ENCODE measurements around the gene IL15RA. TPM values are rescaled to one million over a fixed set of nuclear protein-coding genes. Genes with fewer than 3 reads are reported as not detected.

The IL15RA gene
- polyA plus RNA-seq, 2 of the 4 experiments (the other 2 are of a cell fraction), result 0.46 to 0.83 TPM

DNA sequence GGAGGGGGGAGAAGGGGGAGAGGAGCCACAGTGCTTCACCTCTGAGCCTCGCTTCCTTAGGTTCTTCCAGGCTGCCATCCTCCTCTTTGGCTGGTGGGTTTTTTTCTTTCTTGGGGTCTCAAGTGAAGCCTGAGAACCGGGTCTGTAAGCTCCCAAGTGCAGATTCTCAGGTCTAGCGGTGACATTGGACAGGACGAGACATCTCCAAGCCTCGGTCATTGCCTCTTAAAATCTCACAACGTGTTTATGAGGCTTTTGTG, 817 bp upstream of the IL15RA start:
- no peak for FAIRE-seq
- CTCF ChIA-PET, result interaction anchor here (1.1 to 1.3 kb wide), 3 partner anchors 10 to 424 kb away, joined by 3 read pairs; no protein-coding TSS in a partner anchor
- H3K9me3 ChIP-seq, result no peaks in the 10 kb centered on the region
- peak overlapping the region in 1 of 2 experiments; percentile 85; a peak in 4 of 6 replicates for H3K27ac ChIP-seq
- POLR2A ChIA-PET, result no interaction called here
- H3K4me2 ChIP-seq, result peak overlapping the region; percentile 97
- TF ChIP-seq JUNB (IDR thresholded peaks at IDR 0.05), result no peak
- TF ChIP-seq, protein P1, sequence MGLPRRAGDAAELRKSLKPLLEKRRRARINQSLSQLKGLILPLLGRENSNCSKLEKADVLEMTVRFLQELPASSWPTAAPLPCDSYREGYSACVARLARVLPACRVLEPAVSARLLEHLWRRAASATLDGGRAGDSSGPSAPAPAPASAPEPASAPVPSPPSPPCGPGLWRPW (IDR thresholded peaks at IDR 0.05), result no peak
- no peak for TF ChIP-seq EP300 (IDR thresholded peaks at IDR 0.05)
- TF ChIP-seq MAZ (IDR thresholded peaks at IDR 0.05; ENCODE audit: borderline replicate concordance, low read depth, low read length), result no peak
- no peak for TF ChIP-seq RNF2 (IDR thresholded peaks at IDR 0.05; ENCODE audit: borderline replicate concordance, low read depth)
- no peak for TF ChIP-seq FOXS1 (CRISPR knock-in tag; IDR thresholded peaks at IDR 0.05)
- TF ChIP-seq RFX5 (IDR thresholded peaks at IDR 0.05), result no peak
- no peak for TF ChIP-seq MAFK (IDR thresholded peaks at IDR 0.05; ENCODE audit: partially characterized antibody)
- no peak for TF ChIP-seq BHLHE40 (IDR thresholded peaks at IDR 0.05; ENCODE audit: low read depth, low read length)
- TF ChIP-seq MYC (IDR thresholded peaks at IDR 0.05; ENCODE audit: borderline replicate concordance, low read length), result no peak
- no peak for TF ChIP-seq PHF8 (IDR thresholded peaks at IDR 0.05; ENCODE audit: borderline replicate concordance, low read depth)
- no peak for TF ChIP-seq HOXB13 (CRISPR knock-in tag; IDR thresholded peaks at IDR 0.05; ENCODE audit: low read depth)
- TF ChIP-seq KDM1A (IDR thresholded peaks at IDR 0.05; ENCODE audit: low read depth), result no peak
- TF ChIP-seq ZC3H11A (IDR thresholded peaks at IDR 0.05), result no peak
- H3K4me1 ChIP-seq, result 0 out of 3 replicates have a peak, but pooled peaks cover 4% of the 10 kb centered on the region
- ATAC-seq, result no peak; a peak in 1 of 6 replicates
- no peak for DNase-seq (ENCODE audit: low read depth in 1 of 2, low spot score in 1 of 2)
- WGBS (ENCODE audit: missing lambda C conversion rate), result 46% methylated on average over 6 of the region's 6 CpGs
- peak overlapping the region; percentile 75 for H3K4me3 ChIP-seq

DNA sequence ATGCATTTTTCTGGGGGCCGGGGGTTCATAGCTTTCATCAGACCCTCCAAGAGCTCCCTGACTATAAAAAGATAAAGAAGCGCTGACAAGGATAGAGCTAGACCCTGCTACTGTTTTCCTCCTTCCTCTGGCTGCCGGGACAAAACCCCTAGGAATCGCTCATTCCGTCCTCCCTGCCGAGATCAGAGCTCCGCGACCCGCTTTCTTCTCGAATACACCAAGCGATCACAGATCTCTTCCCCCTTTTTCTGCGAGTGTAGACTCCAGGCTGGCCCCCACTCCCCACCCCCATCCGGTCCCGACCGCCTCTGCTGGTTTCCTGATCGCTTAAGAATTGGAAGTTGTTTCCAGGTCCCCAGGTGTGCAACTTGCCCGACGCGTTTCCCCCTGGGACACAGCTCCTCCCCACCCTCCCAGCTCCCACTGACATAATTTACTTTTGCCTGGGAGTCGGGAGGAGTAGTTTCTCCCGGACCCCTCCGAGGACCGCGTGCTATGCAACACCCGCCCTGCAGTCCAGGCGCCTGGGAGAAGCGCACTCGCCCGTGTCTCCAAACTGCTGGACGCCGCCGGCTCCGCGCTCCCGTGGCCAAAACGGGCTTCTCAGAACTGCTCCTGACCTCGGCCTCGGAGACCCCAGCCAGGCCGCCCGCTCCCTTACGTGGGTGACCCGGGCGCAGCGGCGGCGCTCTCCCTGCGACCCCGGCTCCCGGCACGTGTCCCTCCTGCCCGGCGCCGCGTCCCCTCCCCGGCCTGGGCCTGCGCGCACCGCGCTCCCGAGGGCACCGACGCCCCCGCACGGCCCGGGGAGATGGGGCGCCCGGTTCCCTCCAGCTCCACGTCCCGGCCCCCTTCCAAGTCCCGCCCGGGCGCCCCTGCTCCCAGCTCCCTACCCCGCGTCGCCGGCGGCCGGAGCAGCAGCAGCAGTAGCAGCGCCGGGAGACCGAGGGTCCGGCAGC, 552 bp downstream of the IL15RA start:
- ChIA-PET CTCF (interaction anchor here (0.8 to 2.4 kb wide), 12 partner anchors 12 to 425 kb away, joined by 3 to 9 read pairs (median 4); no protein-coding TSS in a partner anchor), POLR2A (interaction anchor here (0.8 to 1.6 kb wide), 2 partner anchors 26 to 87 kb away, joined by 4 to 7 read pairs; partner anchors contain the start of genes ANKRD16 and FBH1)
- WGBS (ENCODE audit: missing lambda C conversion rate), result 66% methylated on average over 18 of the region's 82 CpGs
- TF ChIP-seq, protein P2, sequence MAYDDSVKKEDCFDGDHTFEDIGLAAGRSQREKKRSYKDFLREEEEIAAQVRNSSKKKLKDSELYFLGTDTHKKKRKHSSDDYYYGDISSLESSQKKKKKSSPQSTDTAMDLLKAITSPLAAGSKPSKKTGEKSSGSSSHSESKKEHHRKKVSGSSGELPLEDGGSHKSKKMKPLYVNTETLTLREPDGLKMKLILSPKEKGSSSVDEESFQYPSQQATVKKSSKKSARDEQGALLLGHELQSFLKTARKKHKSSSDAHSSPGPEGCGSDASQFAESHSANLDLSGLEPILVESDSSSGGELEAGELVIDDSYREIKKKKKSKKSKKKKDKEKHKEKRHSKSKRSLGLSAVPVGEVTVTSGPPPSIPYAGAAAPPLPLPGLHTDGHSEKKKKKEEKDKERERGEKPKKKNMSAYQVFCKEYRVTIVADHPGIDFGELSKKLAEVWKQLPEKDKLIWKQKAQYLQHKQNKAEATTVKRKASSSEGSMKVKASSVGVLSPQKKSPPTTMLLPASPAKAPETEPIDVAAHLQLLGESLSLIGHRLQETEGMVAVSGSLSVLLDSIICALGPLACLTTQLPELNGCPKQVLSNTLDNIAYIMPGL (CRISPR knock-in tag; IDR thresholded peaks at IDR 0.05; ENCODE audit: borderline replicate concordance), result no peak
- TF ChIP-seq BHLHE40 (IDR thresholded peaks at IDR 0.05; ENCODE audit: low read depth, low read length), result no peak
- TF ChIP-seq MAFK (IDR thresholded peaks at IDR 0.05; ENCODE audit: partially characterized antibody), result no peak
- no peak for TF ChIP-seq ESRRA (IDR thresholded peaks at IDR 0.05; ENCODE audit: borderline replicate concordance, low read length)
- TF ChIP-seq RFX5 (IDR thresholded peaks at IDR 0.05), result no peak
- TF ChIP-seq HDAC2 (IDR thresholded peaks at IDR 0.05), result 0 out of 2 replicates have a peak, but pooled peaks have one; percentile 71
- TF ChIP-seq, protein P3, sequence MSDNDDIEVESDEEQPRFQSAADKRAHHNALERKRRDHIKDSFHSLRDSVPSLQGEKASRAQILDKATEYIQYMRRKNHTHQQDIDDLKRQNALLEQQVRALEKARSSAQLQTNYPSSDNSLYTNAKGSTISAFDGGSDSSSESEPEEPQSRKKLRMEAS (IDR thresholded peaks at IDR 0.05), result peak; percentile 38; the same call in 1 of the 2 replicates
- TF ChIP-seq KDM1A (IDR thresholded peaks at IDR 0.05; ENCODE audit: low read depth), result no peak
- TF ChIP-seq FOSL2 (IDR thresholded peaks at IDR 0.05), result no peak
- TF ChIP-seq FOSL2 (CRISPR knock-in tag; IDR thresholded peaks at IDR 0.05), result no peak
- no peak for TF ChIP-seq ZSCAN20 (CRISPR knock-in tag; IDR thresholded peaks at IDR 0.05)
- H3K4me2 ChIP-seq, result peak overlapping the region; percentile 97
- peak; percentile 56 to 59 for ATAC-seq
- H3K9me3 ChIP-seq, result no peaks in the 10 kb centered on the region
- 0 out of 3 replicates have a peak, but pooled peaks cover 4% of the 10 kb centered on the region for H3K4me1 ChIP-seq
- no peak for FAIRE-seq
- peak; percentile 39 to 55 for DNase-seq (ENCODE audit: low read depth in 1 of 2, low spot score in 1 of 2)
- H3K4me3 ChIP-seq, result peak overlapping the region; percentile 75
- peak overlapping the region; percentile 64 to 85 for H3K27ac ChIP-seq
